Brain pericyte (primary cell): ENCODE measurements around the gene HIRIP3.
"Not testable (repeated sequence)": the region's sequence is repeated elsewhere in the genome, so short reads cannot be mapped to it uniquely, and the experiment has no call there.

ENCODE experiments used
- DNase-seq: peaks from one replicate; pipeline ENCODE4 v3.0.0-alpha.2; 2012; ENCODE audit warnings: low read depth, low spot score

The HIRIP3 gene

DNA sequence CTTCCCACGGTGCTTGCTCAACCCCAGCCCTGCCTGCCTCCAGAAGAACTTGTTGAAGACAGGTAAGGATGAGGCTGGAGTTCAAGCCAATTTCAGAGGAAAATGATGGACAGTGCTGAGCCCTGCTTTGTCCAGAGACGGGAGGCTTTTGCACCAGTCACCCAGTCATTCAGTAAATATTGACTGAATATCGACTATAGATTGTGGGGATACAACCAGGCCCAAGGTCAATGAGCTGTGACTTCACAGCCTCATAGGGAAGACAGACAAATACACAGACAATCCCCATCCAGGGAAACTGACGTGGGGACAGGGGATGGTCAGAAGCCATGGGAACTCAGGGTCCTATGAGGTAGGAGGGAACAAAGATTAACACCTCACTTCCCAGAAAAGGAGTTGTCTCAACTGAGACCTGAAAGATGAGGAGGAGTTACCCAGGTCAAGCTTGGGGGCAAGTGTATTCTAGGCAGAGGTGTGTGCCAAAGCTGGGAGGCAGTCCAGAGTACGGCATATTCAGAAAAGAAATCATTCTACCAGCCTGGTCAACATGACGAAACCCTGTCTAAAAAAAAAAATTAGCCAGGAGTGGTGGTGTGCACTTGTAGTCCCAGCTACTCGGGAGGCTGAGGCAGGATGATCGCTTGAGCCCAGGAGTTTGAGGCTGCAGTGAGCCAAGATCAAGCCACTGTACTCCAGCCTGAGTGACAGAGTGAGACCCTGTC lies 21.3 kb upstream of the HIRIP3 start:
- DNase-seq: no peak

DNA sequence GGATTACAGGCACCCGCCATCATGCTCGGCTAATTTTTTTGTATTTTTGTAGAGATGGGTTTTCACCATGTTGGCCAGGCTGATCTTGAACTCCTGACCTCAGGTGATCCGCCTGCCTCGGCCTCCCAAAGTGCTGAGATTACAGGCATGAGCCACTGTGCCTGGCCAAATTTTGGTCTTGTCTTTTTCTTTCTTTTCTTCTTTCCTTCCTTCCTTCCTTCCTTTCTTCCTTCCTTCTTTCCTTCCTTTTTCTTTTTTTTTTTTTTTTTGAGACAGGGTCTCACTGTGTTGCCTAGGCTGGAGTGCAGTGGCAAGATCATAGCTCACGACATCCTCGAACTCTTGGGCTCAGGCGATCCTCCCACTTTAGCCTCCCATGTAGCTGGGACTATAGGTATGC lies 20.0 kb upstream of the HIRIP3 start:
- DNase-seq: not testable (repeated sequence)

DNA sequence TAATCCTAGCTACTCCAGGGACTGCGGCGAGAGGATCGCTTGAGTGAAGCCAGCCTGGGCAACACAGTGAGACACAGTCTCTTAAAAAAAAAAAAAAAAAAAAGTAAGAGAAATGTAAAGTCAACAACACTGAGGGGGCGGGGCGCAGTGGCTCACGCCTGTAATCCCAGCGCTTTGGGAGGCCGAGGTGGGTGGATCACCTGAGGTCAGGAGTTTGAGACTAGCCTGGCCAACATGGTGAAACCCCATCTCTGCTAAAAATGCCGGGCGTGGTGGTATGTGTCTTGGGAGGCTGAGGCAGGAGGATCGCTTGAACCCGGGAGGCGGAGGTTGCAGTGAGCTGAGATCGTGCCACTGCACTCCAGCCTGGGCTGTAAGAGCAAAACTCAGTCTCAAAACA lies 17.2 kb upstream of the HIRIP3 start:
- DNase-seq: not testable (repeated sequence)

DNA sequence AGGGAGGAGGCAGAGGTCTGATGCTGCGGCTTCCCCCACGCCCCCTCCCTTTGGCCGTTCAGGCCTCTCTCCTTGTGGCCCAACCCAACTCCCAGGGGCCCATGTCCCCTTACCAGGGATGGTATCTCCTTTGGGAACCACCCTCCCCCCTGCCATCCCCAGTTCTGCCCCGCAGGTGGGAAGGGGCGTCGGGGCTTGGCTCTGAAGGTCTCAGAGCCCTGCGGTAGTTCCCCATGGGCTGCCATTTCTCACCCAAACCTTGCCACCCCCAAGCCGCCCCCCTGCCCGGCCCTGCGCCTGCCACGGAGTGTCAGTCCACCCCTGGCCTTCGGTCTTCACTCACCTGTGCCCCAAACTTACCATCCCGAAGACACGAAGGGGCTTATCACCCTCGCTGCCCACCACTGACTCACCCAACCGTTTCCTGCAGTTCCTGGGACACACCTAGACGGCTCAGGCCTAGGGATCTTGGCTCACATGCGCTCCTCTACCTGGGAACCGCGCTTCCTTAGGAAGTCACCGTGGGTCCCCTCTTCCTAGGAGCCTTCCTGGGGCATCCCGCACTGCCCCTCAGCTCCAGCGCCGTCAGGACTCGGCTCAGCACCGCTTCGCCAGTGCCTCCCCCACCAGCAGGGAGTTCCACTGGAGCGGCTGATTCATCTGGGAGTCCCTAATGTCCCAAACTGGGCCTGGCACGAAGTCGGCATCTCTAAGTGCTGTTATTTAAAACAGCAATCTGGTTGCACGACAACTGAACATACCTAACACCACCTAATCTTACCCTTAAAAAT lies 16.5 kb upstream of the HIRIP3 start:
- DNase-seq: no peak

DNA sequence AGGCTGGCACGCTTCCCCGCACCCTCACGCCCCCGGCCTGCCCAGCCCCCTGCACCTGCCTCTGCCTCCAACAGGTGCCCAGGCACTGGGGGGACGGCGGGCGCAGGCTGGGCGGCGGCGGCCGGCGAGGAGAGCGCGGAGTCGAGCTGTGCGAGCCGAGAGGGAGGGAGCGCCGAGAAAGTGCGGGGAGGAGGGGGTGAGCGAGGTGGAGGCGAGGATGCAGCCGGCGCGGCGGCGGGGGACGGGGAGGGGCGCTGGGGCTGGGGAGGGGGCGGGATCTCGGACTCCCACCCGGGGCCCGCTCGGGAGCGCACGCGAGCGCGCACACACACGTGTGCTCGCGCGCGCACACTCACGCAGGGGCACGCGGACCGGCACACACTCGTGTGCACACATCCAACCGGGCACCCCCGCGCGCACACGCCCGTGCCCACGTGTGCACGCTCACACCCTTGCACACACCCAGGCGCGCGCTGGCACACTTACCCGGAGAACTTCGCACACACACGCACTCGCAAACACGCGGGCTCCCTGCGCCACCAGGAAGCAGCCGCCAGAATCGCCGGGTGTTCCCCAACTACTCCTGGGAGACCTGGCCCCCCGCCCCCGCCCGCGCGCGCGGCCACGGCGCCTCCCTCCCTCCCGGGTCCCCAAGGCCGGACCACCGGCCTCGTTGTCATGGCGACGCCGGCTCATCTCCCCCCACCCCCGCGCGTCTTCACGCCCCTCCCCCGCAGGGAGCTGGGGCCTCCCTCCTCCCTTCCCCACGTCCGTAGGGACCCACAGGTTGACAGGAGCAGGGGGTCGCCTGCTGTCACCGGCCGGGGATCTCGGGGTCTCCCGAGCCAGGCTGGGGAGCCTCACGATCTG lies 15.7 kb upstream of the HIRIP3 start, which contains the start of gene DOC2A:
DOC2A (minus strand) TSS at position 184 of the 870 bp plus-strand sequence. CDS start 805 bp downstream, outside the sequence.
- no peak for DNase-seq

DNA sequence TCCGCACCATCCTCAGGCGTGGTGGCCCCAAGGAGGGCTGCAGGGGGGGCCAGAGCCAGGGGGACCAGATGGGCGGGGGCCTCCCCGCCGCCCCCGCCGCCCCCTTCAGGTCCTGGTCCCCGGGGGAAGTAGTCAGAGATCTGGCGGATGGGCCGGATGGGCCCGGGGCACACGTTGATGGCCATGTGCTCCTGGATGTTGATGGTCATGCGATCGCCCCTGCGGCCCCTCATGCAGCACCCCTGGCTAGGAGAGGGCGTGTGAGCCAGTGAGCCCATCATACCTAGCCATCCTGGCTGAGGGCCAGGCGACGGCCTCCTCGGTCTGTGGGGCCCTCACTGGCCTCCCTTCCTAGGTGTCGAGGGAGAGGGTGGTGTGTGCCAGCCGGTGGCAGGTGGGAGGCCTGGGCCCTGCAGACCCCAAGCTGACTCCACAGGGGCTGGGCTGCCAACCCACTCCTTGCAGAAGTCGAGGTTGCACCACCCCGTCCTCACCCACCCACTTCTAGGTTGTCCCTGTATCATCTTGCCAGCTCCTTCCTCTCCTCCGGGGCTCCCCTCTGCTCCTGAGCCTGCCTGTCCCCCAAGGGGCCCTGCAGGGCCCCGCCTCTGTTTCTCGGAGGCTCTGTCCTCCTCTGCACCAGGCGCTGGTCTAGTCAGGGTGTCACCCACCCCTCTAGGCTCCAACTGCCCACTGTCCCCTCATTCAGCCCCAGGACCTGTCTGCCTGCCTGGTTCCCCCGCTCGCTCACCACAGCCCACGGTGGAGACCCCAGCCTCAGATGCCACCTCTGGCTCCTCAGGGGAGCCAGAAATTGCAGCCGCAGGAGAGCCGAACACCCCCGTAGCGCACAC lies 14.8 kb upstream of the HIRIP3 start:
- DNase-seq: no peak

DNA sequence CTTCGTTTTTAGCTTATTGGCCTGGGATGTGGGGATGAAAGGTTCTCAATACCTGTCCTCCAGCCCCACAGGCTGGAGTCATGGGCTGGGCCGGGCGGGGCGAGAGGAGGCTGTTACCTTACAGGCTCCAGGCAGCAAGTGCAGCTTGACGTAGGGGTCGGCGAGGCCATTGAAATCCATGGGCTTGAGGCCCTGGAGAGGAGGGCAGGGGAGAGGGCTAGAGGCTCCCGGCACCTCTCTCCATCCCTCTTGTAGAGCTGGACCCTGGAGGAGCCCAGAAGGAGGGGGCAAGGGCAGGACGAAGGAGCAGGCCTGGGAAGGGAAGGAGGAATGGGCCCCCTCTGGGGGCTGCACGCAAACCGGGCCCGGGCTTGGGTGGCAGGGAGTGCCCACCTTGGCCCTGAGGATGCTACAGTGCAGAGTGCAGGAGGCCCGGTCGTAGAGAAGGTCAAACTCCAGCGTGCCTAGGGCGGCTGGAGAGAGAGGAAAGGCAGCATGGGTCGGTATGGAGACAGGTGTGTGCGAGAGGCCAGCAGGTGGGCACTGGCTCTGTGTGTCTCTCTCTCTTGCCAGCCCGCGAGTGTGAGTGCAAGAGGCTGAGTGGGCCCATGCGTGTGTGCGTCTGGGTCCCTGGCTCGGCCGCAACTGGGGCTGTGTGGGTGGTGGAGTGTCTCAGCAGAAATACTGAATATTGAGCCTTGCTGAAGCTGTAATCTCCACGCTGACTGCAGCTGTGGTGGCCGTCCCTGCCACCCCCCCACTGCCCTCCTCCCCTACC lies 13.9 kb upstream of the HIRIP3 start:
- DNase-seq: no peak

DNA sequence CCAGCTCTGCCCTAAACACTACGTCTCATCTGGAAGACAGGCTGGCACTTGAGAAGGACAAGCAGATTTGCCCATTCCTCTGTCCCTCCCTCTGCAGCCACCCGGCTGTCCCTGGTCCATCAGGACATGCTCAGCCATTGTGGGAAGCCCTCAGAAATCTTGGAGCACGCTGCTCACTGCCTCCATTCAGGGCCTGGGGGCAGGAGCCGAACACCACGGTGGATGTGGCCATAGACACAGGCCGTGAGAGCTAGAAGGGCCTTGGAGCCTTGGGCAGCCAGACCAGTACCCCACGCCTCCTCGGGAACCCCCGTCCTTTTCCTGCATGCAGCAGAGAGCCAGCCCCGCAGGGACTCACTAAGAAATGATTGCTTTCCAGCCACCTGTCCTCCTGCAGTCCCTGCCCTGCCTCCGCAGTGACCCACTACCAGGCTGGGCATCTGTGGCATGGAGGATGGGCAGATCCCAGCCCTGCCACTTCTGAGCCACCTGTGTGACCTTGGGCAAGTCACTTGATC lies 12.0 kb upstream of the HIRIP3 start:
- DNase-seq: no peak

DNA sequence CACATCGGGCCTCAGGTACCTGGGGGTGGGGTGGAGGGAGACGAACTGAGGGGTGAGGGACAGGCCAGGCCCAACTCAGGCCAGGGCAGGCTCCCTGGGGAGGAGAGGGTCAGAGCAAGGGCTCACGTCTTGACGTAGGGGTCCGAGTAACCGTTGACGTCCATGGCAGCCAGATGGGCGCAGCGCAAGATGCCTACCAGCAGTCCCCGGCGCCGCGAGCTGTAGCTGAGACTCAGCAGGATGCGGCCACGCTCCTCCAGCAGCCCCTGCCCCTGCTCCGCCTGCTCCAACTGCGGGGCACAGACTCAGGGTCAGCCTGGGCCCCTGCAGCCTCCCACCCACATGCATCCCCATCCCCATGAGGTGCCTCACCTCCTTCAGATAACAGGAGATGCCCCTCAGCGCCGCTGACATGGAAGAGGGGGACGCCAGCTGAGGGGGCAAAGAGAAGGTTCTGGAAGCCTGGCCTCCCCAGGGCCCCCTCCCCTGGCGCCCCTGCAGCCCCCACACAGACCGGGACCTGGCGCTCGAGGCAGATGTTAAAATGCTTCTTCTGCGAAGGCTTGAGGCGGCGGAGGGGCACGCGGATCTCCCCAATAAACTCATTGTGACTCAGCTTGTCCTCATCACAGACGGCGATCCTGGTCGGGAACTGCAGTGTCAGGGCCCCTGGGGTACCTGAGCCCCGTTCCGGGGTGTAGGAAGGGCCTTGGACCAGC lies 11.4 kb upstream of the HIRIP3 start:
- DNase-seq: no peak

DNA sequence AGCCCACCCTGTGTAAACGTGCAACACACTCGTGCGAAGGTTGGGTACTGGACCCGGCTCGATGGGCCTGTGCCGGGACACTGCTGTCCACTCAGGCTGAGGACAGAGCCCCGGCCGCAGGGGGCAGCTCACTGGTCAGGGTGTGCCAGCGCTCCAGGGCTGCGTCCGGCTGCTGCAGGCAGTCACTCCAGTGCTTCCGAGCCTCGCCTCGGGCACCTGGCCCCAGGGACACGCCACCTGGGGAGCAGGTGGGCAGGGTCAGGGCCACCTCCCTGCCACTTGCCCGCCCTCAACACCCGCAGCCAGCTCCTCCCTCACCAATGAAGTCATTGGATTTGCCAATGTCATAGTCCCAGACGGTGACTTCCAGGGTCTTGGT lies 10.7 kb upstream of the HIRIP3 start:
- no peak for DNase-seq

DNA sequence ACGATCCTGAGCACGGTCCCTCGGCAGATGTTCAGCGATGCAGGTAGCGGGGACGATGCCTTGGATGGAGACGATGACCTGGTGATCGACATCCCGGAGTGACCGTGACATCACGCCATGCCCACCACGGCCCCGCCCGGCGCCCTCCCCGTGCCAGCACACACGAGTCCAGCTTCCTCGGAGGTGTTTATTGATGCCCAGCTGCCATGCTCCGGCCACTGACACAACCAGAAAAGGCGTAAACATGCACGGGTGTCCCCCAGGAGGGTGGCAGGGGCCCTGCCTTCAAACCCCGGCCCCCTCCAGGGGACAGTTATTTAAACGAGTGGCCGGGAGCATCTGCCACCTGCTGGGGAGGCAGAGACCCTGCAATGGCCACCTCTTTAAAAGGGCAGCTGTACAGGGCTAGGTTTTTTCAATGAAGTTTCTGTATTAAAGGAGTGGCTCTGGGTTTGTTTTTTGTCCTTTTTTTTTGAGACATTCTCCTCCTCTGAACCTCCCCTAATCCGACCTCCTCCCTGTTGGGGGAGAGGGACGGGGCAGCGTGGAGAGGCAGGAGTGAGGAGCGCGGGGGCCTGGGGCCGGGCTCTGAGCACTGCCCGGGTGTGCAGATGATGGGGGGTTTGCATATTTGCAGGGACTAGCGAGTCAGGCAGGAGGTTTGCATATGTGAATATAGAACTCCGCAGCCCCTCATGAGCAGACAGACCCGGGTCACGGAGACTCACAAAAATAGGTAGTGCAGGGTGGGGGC lies 10.1 kb upstream of the HIRIP3 start:
- DNase-seq: no peak

DNA sequence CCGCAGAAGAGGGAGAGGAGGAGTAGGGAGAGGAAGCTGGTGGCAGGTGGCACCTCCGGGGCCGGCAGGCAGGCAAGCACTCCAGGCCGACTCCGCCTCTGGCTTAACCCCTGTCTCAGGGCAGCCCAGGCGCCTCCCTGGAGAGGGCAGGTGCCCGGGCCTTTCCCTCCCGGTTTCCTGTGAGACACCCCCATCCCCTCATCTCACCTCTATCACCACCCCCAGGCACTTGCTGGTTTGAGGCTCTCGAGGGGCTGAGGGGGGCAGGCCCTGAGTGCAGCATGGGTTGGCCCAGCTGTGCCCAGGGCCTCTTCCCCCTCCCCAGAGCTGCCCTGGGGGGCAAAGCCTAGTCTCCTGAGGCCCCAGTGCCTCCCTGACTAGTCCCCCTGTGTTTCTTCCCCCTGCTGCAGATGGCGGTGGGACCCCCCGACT lies 9.4 kb upstream of the HIRIP3 start:
- no peak for DNase-seq

DNA sequence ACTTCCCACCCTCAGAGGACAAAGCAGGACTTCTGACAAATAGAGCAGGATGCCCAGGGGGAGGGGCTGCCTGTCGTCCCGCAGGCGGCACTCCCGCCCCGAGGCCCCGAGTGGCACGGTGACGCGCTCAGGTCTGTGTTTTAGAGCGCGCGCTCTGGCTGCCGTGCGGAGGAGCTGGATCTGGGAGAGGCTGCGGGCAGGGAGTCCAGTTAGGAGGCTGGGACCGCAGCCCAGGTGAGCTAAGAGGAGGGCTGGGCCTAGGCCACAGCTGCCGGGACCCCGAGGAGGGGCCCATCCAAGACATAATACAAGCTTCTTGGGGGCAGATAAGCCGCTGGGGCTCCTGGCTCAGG lies 9.0 kb upstream of the HIRIP3 start:
- no peak for DNase-seq

DNA sequence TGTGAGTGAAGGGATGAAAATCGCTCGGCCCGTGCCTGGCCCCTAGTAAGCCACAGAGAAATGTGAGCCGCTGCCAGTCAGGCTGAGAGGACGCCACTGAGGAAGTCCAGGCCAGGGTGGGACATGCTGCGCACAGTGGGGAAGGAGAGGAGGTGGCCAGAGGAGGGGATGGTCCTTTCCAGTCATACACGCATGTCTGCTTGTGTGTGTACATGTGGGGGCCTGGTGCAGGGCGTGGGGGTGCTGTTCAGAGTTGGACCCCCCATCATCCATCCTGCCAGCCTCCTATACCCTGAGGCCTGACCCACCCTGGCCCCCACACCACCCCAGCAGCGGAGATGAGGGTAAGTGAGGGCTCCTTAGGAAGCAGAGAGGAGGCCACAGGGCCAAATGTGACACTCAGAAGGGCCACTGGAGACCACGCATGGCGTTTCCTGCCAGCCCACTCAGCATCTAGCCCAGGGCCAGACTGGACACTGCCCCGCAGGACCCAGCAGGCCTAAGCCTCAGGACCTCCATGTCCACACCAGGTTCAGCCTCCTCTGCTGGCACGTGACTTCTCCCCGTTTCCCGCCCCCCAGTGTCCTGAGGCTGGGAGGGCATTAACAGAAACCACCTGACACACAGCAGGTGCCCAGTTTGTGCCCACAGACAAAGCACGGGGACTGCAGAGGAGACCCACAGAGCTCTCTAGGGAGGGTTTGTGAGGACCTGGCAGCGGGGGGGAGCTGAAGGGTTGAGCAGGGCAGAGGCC lies 8.4 kb upstream of the HIRIP3 start:
- DNase-seq: no peak

DNA sequence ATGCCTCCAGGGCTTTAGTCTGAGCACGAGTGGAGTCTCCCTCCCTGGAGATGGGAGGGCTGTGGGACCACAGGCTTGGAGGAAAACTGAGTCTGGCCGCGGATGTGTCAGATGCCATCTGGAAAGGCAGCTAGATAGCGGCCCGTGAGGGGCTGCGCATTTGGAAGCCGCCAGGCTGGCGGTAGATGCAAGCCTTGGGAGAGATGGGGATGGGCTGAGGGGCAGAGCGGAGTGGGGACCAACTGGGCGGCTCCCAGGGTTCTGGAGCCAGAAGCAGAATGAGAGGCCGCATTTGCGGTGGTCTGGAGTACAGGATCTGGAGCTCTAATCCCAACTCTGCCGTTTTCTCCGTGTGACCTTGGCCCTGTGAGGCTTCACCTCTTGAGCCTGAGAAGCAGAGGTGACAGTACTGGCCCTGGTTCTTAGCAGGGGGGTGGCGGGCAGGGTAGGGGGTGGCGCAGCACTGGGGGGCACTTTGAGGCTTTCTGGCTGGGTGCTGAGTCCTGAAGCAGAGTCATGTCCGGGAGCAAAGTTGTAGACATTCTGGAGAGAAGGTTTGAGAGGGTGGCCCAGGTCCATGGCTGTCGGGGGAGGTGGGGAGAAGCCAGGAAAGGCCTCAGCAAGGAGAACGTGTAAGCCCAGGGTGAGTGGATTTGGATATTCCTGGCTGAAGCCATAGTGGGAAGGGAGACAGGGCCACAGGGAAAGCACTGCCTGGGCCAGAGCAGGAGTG lies 7.4 kb upstream of the HIRIP3 start:
- no peak for DNase-seq

DNA sequence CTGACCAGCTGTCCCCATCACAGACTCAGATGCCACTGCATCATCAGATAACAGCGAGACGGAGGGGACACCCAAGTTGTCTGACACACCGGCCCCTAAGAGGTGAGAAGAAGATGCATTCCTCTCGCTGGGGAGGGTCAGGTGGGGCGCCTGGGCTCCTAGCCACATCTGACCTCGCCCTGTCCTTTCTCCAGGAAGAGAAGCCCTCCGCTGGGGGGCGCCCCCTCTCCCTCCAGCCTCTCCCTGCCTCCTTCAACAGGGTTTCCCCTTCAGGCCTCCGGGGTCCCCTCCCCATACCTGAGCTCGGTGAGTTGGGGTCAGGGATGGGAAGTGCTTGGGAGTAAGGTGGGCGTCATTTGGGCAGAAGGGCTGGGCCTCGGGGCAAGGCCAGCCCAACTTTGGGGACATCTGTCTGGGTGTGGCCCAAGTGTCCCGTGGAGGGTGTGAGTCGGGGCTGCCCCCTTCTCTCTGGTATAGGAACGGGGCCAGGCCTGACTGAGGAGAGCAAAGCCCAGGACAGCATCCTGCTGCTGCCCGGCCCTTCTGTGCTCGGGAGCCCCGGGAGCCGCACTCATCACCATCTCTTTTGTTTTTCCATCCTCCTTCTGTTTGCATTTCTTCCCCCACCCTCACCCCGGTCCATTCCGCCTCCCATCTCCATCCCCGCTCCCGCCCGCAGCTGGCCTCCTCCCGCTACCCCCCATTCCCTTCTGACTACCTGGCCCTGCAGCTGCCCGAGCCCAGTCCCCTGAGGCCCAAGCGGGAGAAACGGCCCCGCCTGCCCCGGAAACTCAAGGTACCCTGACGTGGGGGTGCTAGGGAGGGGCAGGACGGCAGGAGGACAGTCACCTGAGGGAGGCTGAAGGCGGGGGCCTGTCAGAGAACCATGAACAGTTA lies 5.6 kb upstream of the HIRIP3 start:
- DNase-seq: no peak
